Raji (cell line): ENCODE measurements around the gene S1PR2.

Experiments used
- POLR2A ChIP-seq: IDR thresholded peaks from 2 replicates; pipeline ENCODE4 v1.6.1; 2011; ENCODE audit warnings: low read depth, low read length, control low read depth; ENCODE audit not compliant: insufficient read depth

S1PR2 gene

DNA sequence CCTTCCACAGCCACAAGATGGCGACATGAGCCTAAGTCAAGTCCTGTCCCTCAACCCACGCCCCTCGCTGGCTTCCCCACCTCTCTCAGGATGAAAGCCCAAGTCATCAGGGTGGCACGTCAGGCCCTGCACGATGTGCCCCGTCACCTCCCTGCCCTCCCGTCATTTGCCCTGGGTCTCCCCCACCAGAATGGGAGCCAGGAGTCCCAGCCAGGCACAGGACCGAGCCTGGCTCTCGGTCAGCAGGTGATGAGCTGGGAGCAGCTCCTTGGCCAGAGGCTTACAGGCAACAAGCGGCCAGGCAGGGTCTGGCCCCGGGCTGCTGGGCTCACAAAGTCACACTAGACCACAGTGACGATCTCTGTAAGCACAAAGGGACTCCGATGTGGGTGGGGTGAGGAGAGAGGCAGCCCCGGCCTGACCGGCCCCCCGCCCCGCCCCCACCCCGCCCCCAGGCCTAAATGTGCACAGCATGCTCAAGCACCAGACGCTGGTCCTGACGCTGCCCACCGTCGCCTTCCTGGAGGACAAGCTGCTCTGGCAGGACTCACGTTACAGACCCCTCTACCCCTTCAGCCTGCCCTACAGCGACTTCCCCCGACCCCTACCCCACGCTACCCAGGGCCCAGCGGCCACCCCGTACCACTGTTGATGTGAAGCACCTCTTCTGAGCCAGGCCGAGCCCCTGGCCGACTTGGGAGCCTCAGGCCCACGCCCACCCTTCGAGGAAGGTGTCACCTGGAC is 28.2 kb upstream of the S1PR2 start:
- TF ChIP-seq POLR2A: no peak

DNA sequence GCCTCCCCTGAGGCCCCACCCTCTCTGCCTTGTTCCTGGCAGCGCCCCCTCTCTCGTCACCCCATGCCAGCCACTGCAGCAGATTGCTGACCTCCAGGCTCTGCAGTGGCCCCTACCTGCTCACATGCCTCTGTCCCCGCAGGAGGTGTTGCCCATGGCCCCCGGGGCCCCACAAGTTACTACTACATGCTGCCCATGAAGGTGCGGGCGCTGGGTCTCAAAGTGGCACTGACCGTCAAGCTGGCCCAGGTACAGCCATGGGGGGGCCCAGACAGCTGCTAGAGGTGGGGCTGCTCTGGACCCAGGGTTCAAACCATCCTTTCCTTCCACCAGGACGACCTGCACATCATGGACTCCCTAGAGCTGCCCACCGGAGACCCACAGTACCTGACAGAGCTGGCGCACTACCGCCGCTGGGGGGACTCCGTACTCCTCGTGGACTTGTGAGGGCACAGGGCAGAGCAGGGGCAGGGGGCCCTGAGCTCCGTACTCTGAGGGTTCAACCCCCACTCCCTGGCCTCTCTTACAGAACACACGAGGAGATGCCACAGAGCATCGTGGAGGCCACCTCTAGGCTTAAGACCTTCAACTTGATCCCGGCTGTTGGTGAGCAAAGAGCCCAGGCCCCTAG is 27.1 kb upstream of the S1PR2 start:
- TF ChIP-seq POLR2A: no peak

DNA sequence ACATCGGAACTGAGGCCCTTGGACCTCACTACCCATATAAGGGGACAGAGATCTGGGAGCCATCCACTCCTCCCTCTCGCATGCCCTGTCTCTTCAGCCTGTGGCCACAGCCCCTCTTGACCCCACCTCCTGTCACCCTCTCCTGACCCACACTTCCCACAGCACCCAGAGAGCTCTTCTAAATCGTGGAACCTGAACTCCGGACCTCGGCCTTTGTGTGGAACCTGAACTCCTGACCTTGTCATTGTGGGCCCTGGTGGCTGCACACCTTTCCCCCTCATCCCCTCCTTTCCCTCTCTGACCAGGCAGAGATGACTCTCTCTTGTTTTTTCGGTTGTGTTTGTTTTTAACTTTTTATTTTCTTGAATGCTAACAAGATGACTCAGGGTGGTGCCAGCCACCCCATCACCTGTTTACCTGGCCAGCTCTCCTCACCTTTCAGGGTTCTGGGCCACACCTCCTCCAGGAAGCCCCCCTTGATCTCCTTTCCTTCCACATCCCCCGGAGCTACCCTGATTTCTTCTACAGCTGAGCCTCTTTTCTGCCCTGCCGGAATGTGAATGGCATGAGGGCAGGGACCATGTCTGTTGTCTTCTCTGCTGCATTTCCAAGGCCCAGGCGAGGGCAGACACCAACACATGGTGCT is 26.0 kb upstream of the S1PR2 start:
- no peak for TF ChIP-seq POLR2A

GRCh38 chr19:10256551-10256950 is 25.4 kb upstream of the S1PR2 start:
- no peak for TF ChIP-seq POLR2A

DNA sequence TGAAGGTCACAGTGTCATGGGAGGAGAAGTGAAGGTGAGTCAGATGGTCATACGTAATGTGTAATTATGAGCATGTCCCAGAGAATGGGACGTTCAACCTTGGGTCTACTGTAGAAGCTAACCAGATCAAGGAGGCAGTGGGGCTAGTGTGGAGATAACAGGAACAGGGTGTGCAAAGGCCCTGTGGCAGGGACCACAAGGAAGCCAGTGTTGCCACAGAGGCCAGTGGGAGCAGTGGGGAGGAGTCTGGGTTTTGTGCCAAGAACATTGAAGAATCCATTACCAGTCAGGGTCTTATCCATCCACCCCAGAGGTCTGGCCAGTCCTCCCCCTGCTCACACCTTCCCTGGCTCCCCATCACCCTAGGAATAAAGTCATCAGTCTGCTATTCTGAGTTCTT is 24.2 kb upstream of the S1PR2 start:
- no peak for TF ChIP-seq POLR2A

DNA sequence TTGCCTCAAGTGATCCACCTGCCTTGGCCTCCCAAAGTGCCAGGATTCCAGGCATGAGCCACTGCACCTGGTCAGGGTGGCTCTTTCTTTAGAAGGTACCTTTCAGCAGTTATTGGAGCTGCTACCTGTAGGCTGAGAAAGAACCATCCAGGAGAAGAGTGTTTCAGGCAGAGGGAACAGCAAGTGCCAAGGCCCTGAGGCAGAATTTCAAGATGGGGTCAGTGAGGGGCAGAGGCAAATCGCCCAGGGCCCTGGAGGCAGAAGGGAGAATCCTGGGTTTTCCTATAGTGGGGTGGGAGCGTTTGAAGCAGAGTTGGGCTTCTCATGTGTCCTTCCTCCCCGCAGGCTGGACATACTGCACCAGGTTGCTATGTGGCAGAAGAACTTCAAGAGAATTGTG is 23.1 kb upstream of the S1PR2 start:
- no peak for TF ChIP-seq POLR2A

DNA sequence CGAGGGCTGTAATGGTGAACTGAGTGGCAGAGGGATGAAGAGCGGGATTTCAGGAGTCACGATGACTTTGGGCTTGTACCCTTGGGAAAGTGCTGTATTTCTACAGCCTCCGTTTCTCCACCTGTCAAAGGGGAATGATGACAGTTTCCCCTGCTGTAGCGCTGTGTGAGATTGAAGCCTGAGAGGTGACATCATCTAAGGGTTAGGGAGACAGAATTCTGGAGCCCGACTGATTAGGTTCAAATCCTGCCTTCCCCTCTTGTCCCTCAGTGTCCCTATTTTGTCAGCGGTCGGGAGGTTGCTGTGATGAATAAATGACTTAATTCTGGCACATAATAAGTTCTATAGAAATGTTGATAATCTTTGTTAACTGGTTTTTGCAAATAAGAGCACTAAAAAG is 21.6 kb upstream of the S1PR2 start:
- no peak for TF ChIP-seq POLR2A

- peak; percentile 77 for TF ChIP-seq POLR2A
These were observed 20.9 kb upstream of the S1PR2 start, which contains the start of gene MRPL4 for GRCh38 chr19:10251792-10252694. MRPL4 (plus strand) TSS chr19:10252214; CDS start chr19:10252254, 40 bp downstream.

GRCh38 chr19:10246511-10246910 is 15.4 kb upstream of the S1PR2 start:
- TF ChIP-seq POLR2A: peak; percentile 34

DNA sequence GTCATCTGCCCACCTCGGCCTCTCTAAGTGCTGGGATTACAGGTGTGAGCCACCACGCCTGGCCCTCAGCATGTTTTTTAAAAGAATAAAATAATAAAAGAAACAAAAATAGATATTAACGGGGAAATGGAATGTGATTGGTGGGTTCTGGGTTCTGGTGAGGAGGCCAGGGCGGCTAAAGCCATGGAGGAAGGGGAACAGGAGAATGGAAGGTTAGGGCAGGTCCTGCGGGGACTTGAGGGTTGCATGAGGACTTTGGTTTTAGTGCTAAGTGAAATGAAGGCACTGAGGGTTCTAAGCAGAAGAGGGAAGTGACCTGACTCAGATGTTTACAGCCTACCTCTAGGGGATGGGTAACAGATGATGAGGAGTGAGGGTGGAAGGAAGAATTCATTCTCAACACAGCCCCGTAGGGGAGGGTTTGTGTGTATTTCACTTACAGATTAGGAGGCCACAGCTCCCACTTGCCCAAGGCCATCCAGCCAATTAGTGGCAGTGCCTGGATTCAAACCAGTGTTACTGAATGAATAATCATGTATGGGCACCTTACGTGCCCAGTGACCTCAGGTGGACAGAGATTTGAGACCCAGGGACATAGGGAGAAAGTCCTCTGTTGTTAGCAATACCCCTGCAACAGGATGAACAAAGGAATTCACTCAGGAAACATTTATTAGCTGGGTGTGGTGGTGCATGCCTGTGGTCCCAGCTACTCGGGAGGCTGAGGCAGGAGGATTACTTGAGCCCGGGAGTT is 14.2 kb upstream of the S1PR2 start:
- peak; percentile 69 for TF ChIP-seq POLR2A

GRCh38 chr19:10243606-10244005 is 12.5 kb upstream of the S1PR2 start:
- TF ChIP-seq POLR2A: peak; percentile 41; the same call in 1 of the 2 replicates

- 0 out of 2 replicates have a peak, but pooled peaks have one; percentile 39 for TF ChIP-seq POLR2A
These were observed 10.8 kb upstream of the S1PR2 start for GRCh38 chr19:10241826-10242449.

GRCh38 chr19:10238172-10238783 is 7.1 kb upstream of the S1PR2 start:
- TF ChIP-seq POLR2A: peak; percentile 20; the same call in 1 of the 2 replicates
